NCI-H187 treated with DMSO at 0.1 percent for 48 hours (cell line): ENCODE data around the gene ANGPTL8.

ENCODE experiments used
- DNase-seq: peaks from one replicate; lab custom pipeline; 2025; lab: John Stamatoyannopoulos, UW

ANGPTL8 gene

GRCh38 chr19:11291415-11291814 lies 52.0 kb downstream of the ANGPTL8 start:
- DNase-seq = no peak
